ENCODE data around the gene SMOC1.
"Not testable (repeated sequence)": the region's sequence is repeated elsewhere in the genome, so short reads cannot be mapped to it uniquely, and the experiment has no call there.

SMOC1 gene

DNA sequence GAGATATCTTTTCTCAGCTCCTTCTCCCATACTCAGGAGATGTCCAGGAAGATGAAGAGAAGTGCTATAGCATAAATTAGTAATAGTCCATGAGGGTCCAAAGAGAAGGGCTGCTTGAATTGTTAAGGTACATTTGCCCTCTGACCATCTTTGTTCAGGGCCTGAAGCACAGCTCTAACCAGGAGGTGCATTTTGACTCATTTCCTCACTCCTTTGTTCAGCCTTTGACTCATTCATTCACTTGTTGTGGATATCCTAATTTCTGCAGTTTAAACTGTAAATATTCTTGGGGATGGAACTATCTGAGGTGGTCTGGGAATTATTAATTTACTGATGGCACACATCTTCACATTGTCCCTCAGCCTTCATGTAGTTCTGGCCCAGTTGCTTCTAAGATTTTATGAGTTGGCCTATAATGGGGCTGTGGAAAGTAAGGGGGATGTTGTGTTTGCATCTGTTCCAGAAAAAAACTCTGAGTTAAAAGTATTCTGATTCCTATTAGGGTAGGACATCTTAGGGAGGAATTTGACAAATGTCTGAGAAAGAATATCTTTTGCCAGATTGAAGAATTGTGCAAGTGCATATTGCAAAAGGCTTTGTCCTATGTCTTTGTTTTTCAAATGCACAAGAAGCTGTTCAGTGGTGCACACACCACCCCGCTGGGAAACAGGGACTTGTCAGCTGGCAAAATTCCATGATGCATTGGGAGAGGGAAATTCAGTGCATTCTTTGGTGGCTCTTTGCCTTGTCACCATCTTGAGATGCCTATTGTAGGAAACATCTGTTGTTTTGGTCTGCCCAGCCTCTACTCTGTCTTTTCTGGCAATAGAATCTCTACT is 22.1 kb downstream of the SMOC1 start:
- DNase-seq: no peak

DNA sequence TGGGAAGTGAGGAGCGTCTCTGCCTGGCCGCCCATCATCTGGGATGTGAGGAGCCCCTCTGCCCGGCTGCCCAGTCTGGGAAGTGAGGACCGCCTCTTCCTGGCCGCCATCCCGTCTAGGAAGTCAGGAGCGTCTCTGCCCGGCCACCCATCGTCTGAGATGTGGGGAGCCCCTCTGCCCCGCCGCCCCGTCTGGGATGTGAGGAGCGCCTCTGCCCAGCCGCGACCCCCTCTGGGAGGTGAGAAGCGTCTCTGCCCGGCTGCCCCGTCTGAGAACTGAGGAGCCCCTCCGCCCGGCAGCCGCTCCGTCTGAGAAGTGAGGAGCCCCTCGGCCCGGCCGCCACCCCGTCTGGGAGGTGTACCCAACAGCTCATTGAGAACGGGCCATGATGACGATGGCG is 23.8 kb downstream of the SMOC1 start:
- DNase-seq: not testable (repeated sequence)

DNA sequence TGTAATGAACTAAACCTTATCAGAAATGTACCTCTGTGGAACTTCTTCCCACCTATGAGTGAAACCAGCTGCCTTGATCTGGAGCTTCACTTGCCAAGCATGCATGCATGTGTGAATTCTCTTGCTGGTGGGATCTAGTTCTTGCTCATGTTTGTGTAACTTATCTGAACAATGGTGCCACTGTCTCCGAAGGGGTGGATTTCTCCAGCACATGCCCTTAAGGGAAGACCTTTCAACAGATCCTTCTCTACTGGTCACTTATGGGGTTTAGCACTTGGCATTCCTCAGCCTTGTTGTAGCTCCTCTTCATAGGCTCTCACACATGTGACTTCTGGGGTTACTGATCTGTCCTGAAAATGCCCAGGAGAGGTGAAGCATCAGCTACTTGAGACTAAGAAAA is 25.0 kb downstream of the SMOC1 start:
- no peak for DNase-seq

DNA sequence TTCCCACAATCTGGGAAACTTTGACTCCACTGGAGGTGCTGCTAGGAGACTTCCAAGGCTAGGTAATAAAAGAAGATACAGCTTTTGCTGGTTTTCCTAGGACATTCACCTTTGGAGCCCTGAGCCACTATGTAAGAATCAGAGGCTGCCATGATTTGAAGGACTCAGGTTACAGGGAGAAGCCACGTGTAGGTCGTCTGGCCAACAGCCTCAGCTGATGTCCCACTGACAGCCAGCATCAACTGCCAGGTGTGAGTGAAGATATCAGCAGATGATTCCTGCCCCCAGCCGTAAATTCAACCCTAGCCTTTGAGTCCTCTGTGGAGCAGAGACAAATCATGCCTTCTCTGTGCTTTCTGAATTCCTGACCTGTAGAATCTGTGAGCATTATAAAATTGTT is 27.0 kb downstream of the SMOC1 start:
- no peak for DNase-seq

DNA sequence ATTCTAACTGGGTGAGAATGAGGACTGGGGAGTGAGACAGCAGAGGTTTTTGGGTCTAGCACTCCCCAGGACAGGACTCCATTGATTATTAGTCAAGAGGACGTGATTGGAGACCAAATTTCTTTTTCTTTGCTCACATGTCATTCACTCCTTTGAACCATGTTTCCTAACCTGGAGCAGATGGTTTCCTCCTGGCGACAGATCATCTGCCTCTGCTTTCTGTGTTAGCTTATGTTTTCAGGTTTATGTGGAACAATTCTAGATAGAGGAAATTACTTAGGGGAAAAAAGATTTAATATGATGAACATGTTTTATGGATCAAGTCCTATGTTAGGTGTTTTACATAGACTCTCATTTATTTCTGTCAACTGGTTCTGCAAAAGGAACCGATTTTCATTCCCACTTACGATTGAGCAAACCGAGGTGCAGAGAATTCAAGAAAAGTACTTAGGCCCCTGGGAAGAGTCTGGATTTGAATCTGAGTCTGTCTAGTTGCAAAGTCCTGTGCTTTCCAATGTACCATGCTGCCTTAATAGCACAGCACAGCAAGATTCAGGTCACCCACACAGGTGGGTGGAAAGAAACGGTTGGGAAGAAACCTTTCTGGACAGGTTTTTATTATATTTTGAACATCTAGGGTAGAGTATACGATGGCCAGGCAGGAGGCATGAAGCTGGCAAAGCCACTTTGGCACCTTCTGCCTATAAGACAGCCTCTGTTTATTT is 30.8 kb downstream of the SMOC1 start:
- DNase-seq: no peak

DNA sequence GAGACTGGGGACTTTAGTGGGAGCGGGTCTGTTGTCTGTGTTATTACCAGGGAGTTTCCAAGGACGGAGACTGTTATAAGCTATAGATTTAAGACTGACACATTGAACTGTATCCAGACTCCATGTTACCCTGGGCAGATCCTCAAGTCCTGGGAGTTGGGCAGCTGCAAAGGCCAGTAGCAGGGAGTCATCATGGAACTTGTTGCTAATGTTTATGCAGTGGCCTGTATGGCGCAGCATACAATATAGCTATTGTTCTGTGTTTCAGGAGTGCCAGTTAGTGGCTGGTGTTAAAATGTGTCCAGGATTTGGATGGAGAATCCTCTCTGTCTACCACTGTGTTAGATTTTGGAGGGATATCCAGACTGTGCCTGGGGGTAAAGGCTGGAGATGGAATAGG is 31.7 kb downstream of the SMOC1 start:
- DNase-seq: no peak

DNA sequence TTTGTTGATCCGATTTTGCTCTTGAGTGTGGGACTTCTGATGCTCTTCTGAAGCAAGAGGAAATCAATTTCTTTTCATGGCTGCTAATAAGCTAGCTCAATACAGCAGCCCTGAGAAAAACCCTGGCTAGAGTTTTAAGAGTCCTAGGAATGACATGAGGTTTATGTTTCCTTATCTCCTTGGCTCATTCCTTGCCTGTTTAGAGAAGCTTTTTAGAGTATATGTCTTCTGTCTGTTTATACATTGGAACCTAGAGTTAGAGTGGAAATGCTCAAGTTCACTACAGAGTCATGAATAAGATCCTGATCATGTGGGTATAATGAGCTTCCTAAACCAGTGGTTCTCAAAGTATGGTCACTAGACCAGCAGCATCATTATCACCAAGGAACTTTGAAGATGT is 34.5 kb downstream of the SMOC1 start:
- no peak for DNase-seq

DNA sequence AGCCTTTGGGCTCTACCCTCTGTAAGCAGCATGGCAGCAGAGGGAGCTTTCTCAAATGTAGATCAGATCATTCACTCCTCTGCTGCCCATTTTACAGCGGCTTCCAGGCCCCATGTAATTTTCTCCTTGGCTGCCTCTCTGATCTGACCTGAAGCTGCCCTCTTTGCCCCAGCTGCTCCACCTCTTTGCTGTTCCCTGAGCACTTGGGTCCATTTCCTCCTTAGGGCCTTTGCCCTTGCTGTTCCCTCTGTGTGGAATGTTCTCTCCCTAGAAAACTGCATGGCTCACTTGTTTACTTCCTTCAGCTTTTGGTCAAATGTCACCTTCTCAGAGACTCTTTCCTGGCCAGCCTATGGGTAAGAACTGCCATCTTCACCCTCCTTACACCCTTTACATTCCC is 37.2 kb downstream of the SMOC1 start:
- DNase-seq: no peak

DNA sequence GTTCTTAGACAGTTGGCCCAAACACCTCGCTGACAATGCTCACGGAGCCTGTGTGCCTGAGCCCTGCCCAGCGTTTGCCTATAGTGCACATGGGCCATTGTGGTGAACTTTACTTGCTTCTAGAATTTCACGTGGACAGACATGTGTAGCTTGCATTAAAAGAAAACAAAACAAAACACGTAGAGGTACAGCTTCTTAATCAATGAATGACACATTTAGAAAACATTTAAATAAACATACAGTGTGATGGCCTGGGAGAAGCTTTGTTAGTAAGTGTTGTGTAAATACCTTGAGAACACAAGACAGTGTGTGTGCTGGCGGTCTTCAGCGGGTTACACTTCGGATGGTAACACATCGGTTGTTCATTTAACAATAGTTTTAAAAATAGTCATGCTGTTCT is 38.1 kb downstream of the SMOC1 start:
- DNase-seq: no peak

DNA sequence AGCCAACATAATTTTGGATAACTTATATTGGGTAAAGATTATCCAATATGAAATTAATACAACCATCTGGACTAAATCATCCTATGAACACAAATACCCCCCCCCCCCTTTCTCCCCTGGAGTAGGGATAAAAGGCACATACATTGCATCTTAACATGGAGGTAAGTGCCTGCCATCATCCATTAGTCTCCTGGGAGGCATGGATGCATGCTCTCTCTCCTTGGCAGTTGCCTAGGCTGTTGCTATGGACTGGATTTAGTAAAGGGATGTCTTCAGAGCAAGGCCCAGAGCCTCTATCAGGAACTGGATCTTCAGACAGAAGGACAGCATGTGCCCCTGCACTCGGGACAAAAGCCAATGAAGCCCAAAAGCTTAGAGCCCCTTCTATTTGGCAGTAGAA is 40.6 kb downstream of the SMOC1 start:
- no peak for DNase-seq

DNA sequence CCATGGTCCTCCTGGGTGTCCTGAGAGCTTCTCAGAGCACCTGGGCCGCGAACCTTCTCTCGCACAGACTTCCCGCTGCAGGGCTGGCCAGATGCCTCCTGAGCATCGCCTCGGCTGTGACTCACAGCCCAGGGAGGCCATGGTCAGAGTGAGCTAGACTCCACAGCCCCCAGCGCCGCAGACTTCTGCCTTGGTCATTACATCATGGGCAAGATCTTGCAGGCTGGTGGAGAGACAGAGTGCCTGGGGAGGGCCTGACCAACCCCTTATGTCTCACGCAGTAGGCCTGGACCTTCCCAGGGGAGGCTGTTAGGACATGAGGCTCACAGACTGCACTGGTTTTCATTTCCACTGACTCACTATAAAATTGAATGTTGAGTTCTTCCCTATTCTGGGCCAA is 41.8 kb downstream of the SMOC1 start:
- DNase-seq: no peak

DNA sequence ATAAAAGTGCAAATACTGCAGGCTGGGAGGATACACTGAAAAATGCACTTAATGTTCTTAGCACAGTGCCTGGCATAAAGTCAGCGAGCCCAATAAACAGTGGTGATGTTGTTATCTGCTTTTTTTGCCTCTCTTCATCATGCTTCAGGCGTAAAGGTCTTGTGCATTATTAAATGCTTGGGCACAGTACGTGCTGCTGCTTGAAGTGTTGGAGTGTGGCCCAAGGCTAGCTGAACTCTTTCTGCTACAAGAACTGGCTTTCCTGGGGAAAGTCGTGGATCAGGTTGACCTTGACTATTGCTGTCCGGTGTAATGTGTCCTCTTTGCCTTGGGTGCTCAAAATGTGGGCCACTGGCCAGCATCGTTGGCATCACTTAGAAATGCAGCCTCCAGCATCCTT is 43.0 kb downstream of the SMOC1 start:
- no peak for DNase-seq

DNA sequence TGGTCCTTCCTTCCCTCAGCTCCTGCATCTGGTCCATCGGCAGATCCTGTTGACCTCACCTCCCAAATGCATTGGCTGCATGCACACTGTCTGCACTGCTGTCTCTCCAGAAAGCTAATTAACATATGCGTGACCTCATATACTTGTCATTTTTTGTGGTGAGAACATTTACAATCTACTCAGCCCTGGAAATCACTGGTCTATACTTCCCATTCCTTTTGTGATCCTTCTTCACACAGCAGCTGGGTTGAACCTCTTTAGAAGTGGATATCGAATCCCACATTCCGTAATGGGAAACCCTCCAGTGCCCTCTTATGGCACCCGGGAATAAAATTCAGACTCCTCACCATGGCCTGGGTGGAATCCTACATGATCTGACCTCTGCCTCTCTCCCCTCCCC is 45.0 kb downstream of the SMOC1 start:
- DNase-seq: no peak

DNA sequence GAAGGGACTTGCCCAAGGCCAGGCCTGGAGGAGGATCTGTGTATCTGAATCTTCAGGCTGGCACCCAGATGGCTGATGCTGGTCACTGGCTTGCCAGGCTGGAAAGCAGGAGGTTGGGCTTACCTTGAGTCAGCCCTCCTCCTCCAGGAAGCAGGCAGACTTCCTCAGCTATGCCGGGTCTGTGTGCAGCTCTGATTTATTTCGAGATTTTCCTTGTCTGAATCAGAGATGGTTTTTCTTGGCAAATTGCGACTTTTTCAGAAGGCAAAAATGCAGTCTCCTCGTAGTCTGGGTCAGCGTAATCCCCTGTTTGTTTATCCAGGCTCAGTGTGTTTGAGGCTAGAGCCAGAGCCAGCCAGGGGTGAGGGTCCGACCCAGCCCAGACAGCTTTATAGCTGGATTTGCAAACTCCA is 48.9 kb downstream of the SMOC1 start:
- no peak for DNase-seq

DNA sequence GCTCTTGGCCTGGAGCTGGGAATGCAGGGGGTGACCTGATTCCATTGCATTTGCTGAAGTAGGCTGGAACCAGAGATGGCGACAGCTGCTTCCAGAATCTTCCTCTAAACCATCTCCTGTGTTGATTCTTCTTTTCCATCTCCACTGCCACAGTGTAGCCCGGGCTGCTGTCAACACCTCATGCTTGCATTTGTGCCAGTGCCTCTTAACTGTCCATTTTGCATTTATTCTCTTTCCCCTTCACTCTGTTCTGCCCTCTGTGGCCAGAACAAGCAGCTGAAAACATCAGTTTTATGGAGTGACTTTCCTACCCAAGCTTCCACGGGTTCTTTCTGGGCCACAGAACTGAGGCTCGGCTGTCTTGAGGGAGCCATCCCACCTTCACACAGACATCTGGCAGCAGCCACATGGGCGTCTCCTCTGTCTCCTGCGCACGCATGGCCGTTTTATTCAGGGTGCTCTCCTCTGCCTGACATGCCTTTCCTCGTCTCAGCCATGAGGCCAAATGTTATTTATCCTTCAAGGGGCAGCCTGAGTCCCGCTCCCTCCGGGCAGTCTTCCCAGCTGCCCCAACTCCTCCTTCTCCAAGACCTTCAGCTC is 51.7 kb downstream of the SMOC1 start:
- DNase-seq: no peak

DNA sequence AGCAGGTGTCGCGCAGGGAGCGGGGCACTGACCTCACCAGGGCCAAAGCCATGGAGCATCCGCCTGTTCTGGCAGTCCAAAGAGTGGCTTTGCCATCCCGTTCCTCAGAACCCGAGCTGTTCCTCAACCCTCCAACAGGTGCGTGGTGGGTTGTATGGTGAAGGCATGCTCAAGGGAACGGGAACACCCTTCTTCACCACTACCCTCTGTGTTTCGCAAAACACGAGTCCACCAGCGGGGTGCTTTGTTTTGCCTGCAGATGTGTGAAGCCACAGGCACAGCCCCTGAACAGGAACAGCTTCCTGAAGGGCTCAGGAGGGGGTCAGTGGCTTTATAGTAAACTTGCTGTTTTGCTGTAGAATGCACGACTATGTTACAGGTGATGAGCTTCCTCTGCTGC is 52.7 kb downstream of the SMOC1 start:
- no peak for DNase-seq

DNA sequence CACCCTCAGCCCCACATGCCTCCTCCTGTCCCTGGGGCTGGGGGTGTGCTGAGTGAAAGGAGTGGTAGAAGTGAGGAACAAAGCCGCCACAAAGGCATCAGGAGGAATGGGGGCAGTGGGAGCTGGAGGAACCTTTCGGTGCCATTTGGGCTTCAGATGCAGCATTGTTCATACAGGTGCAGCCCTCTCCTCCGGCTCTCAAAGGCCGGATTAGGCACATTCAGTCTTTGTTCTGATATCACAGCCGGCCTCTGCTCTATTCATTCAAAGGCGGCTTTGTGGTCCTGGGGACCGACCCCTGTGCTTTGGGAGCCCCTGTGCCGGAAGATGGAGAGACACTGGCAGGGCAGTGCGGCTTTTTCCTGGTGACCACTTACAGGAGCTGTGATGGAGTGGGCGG is 53.2 kb downstream of the SMOC1 start:
- no peak for DNase-seq

DNA sequence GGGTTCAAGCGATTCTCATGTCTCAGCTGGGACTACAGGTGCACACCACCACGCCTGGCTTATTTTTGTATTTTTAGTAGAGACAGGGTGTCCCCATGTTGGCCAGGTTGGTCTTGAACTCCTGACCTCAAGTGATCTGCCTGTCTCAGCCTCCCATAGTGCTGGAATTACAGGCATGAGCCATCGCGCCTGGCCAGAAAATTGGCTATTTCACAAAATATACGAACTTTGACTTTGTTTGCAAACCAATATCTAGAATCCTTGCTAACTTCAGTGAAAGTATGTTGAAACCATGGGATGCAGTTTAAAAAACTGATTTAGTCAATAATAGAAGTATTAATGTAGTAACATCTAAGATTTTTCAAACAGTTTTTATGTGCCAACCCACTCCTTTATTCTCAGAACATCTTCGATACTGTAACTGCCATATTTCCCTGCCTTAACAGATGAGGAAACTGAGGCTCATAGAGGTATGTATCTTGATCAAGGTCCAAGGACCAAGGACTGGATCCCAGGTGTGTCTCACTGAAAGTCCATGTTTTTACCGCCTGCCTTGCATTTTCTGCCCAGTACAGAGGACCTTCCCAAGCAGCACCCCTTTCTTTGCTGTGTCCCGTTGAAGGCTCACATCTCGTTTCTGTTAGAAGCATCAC is 54.5 kb downstream of the SMOC1 start:
- no peak for DNase-seq

DNA sequence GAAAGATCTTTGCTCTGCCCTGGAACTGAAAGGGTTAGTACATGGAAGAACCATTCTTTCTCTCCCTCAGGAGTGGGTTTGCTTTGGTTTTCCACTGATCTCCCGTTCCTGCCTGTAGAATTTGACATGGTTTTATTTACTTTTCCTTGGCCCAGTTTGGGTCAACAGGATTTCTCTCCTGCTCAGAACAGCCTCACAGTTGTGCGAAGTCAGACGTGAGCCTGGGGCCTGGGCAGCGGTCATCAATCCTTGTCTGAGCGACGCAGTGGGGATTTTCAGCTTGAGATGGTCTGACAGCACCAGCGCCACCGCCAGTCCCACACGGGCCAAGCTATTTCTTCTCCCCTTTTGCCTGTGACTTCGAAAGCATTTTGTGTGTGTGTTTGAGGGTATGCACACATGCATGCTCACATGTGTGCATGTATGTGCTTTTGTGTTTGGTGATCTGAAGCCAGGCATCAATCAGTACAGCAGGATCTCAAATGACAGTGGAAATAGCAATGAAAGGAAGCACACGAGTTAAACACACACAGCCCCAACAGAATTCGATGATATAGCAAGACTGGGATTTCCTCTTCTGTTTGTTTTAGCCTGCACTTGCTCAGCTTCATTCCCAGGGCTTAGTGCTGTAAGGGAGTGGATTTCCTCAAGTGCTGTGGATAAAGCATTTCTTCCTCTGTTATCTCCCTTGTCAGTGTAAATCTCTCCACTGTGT is 58.3 kb downstream of the SMOC1 start:
- no peak for DNase-seq

DNA sequence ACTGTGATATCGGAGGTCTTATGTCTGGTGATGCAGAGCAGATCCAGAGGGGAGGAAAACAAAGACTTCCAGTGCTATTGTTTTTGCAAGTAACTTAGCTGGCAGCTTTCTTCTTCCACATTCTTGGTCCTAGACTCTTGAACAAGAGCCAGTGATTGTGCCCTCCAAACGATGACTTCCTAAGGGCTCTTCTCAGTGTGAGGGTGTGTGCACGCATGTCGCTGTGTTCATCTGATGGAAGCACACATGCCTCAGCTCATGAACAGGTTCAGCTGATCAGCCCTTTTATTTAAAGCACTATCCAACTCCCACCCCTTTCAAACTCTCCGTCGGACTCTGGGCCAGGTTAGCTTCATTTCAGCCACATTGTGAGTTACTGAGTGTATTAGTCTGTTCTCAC is 59.5 kb downstream of the SMOC1 start:
- no peak for DNase-seq

DNA sequence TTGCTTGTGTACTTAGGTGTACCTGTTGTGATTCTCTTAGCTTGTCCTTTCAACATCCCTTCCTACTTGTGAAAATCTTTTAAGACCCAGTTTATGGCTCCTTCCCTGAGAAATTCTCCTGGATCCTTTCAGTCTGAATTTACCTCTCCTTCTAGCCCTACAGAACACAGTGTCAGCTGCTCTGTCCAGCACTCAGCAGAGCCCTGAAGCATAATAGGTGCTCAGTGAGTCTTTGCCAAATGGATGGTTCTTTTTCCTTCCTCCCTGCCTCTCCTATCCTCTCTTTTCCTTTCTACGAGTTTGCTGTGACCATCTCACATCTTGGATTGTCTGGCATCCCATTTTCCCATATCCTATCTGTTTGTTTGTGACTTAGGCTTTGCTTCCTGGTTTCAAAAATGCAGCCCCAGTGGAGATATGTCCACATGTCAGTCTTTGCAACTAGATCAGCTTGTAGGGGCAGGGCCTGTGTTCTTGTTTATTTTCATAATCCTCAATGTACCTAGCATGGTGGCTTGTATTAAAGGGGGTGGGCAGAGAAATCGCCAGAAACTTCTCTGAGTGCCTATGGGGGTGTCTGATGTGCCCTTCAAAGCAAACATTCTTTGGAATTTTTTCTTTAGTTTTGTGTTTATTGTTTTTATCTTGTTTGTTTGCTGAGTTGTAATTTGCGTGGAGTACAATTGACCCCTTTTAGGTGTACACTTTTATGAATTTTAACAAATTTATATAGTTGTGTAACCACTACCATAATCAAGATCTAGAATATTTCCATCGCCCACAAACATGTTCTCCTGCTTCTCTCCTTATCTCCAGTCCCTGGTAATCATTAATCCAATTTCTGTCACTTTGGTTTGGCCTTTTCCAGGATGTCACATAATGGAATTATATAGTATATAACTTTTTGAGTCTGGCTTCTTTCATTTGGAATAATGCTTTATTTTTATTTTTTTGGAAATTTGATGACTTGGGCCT is 62.8 kb downstream of the SMOC1 start:
- DNase-seq: no peak
